Mesodermal cell (in vitro differentiated cells): ENCODE data around the gene WBP2.

Experiments
- H3K27ac ChIP-seq: 2 replicates; pipeline ENCODE4 v1.7.0; 2013; ENCODE audit warnings: mild to moderate bottlenecking, low read depth, low read length, moderate library complexity; ENCODE audit not compliant: severe bottlenecking
- H3K36me3 ChIP-seq: 2 replicates; pipeline ENCODE4 v1.7.1; 2013; ENCODE audit warnings: mild to moderate bottlenecking, low read length, moderate library complexity; ENCODE audit not compliant: control insufficient read depth, insufficient read depth
- H3K4me1 ChIP-seq: one replicate; pipeline ENCODE4 v1.7.1; 2013; ENCODE audit warnings: mild to moderate bottlenecking, low read length; ENCODE audit not compliant: insufficient read depth, control insufficient read depth, poor library complexity, severe bottlenecking
- H3K4me3 ChIP-seq: 2 replicates; pipeline ENCODE4 v1.7.0; 2013; ENCODE audit warnings: low read length, control low read depth, mild to moderate bottlenecking; ENCODE audit not compliant: insufficient read depth, poor library complexity, severe bottlenecking; ENCODE audit errors: extremely low read depth
- H3K9me3 ChIP-seq: 2 replicates; pipeline ENCODE4 v1.7.1; 2013; ENCODE audit warnings: mild to moderate bottlenecking, low read length, moderate library complexity; ENCODE audit not compliant: control insufficient read depth
- WGBS, 2 experiments: methylation state at CpG; one replicate each; pipeline ENCODE4 v1.1.5; 2013; ENCODE audit warnings: missing lambda C conversion rate in 2 of 2; ENCODE audit not compliant: insufficient coverage in 2 of 2; 5-methylcytosine and 5-hydroxymethylcytosine counted together

WBP2 gene

DNA sequence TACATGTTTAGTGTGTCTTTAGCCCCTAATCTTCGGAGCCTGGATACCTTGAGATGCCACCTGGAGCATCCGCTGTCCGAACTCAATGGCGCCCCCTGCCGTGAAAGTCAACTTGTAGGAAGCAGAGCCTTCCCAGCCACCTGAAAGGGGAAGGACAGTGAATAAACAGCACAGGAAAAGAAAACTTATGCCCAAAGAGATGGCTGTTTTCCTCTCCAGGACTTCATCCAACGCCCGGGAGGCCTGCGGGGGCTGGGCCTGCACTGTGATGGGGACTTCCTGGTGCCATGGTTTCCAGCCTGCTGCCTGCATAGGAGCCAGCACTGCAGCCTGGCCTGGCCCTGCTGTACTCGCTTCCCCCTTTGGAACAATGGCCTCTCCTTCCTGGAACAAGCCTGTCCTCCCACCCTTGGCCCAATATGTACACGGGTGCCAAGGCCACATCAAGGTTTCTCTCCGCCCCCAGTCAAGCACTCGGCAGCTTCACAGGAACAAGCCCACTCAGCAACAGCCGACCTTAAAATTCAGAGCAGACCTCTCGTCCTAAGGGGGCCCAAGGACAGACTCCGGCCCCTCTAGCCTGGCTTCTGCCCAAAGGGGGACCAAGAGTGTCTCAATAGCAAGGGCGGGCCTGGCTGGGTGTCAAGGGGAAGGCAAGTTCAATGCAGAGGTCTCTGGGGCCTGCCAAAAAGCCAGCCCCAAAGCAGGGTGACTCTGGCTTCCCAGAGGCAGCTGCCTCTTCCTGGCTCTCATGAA is 6.4 kb downstream of the WBP2 start:
- no peak overlapping the region for H3K4me3 ChIP-seq
- peaks cover 34% of the 10 kb centered on the region for H3K4me1 ChIP-seq
- H3K9me3 ChIP-seq: no peaks in the 10 kb centered on the region
- H3K27ac ChIP-seq: peak overlapping the region; percentile 62
- peaks cover 70% of the 10 kb centered on the region for H3K36me3 ChIP-seq
- 54 to 57% methylated on average over 15 to 16 of the region's 16 CpGs for WGBS, 2 experiments

DNA sequence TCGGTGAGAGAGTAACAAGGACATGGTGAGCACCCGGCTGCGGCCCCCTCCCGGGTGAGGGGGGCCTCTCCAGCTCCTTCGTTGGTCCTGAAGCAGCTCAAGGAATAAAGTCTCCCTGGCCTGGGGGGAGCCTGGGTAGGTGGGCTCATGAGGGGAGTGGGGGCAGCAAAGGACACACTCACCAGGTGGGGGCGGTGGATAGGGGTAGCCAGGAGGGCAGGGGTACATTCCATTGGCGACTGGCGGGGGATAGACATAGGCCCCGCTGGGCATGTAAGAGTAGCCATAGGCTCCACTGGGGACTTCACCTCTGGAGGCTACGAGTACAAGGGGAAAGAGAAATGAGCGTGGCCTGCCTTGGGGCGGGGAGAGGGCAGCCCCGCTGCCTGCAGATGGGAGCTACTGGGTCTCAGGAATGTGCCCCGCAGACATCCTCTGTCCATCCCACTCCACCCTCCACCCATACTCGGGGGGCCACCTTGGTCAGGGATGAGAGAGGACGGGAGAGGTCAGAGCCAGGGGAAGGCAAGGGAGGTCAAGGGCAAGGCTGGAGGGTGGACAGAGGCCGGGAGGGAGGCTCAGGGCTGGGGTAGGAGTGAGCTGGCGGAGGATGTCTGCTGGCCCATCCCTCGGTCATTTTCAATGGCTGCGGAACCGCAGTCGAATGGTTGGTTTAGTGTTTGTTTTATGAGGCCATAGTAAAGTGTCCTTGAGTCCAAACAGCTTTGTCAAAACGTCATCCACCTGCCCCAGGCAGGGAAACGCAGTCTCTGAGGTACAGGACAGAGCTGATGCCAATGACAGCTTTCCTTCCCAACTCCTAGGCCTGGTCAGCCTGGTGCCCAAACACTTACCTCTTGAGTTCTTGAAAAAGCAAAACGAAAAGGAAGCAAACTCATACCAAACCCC is 7.3 kb downstream of the WBP2 start:
- Histone ChIP-seq H3K9me3 (no peaks in the 10 kb centered on the region), H3K36me3 (peaks cover 70% of the 10 kb centered on the region), H3K27ac (no peak overlapping the region), H3K4me3 (no peak overlapping the region), H3K4me1 (peaks cover 26% of the 10 kb centered on the region)
- WGBS, 2 experiments: 88 to 94% methylated on average over 14 to 16 of the region's 25 CpGs

DNA sequence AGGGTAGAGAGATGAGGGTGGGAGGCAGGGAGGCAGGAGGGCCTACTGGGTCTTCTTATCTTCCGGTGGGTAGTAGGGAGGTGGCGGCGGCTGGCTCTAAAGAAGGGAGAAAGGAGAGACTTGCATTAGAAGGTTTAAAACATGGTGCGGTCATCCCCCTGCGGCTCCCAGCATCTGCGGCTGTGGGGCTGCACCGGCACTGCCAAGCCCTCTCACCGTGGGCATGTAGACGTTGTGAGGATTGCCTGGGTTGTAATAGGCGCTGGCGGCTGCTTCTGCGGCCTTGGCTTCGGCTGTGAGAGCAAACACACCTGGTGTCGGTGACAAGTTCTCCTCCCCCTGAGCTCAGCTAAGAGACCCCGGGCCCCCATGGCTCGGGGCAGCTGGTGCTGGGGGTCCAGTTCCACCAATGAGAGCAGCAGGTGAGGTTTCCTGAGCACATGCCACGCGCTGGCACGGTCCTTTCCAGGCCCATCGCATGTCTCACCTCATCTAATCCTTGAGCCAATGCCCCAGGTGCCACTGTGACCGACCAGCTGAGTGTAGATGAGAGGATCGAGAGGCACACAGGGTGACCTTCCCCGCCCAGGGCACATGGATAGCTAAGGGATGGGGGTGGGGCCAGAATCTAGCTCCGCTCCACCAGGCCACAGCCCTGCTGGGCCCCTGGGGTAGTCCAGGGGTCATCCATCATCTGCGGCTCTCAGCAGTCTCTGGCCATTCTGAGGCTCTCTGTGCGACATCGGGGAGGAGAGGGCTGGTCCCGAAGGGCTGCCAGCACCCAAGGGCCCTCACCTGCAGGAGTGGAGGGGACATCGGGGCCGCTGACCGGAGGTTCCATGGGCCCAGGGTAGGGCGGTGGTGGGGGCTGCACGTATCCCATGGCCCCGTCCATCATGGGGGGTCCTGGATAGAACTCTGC is 8.2 kb downstream of the WBP2 start:
- peaks cover 61% of the 10 kb centered on the region for H3K36me3 ChIP-seq
- no peak overlapping the region for H3K4me3 ChIP-seq
- peak overlapping the region; percentile 75 for H3K27ac ChIP-seq
- H3K9me3 ChIP-seq: no peaks in the 10 kb centered on the region
- WGBS, 2 experiments: 93 to 97% methylated on average over 32 to 33 of the region's 34 CpGs
- H3K4me1 ChIP-seq: peaks cover 20% of the 10 kb centered on the region

DNA sequence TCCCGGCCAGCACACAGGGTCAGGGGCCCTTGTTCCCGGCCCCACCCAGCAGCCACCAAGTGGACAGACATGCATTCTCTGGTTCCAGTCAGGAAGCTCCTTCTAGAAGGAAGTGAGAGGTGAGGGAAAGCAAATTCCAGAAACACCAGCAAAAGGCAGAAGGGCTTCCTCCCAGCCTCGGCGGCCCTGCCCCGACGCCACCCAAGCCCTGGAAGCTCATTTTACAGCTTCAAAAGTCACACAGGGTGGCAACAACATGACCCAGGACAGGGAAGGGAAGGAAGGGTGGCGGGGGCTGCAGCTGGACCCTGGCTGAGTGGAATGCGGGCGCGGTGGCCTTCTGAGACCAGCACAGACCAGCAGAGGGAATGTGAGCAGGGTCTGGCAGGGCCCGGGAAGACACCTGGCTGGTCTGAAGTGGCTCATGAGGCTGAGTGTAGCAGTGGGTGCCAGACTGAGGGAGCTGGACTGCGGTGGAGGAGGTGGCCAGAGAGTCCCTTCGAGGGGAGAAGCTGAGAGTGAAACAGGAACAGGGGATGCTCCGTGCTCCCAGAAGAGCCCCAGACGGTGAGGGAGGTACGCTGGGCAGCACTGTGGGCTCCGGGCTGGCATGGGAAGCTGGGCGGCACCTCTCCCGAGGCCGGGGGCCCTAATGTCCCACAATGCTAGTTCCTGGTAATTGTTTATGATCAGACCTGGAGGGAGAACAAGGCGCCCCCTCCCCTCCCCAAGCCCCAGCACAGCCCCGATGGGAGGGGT is 9.0 kb downstream of the WBP2 start:
- 88 to 89% methylated on average over 13 to 16 of the region's 22 CpGs for WGBS, 2 experiments

DNA sequence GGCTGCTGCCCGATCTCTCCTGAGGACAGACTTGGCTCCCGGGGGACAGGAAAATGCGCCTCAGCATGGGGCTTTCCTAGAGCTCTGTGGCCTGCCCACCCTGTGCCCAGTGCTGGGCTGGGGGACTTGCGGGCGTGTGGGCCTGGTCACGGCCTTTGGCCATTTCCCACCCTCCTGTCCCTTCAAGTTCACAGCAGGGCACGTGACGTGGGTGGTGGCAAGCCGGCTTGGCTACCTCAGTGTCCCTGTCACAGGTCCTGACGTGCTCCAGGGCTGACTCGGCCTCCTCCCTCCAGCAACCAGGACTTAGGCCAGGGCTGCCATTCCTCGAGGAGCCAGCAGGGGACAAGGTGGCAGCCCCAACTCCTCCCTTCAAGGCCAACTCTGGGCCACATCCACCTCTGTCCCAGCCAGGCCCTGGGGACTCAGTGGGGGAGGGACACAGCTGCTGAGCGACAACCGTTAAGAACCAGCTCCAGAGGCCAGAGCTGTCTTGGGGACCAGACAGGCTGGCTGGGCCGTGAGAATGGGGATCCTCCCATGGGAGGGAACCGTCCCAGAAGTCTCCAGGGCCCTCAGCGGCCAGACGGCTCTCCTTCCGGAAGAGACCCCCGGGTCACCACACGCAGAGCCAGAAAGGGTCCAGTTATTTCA is 9.9 kb downstream of the WBP2 start:
- peaks cover 20% of the 10 kb centered on the region for H3K4me1 ChIP-seq
- no peak overlapping the region for H3K4me3 ChIP-seq
- H3K27ac ChIP-seq: peak overlapping the region; percentile 75
- H3K36me3 ChIP-seq: peaks cover 43% of the 10 kb centered on the region
- no peaks in the 10 kb centered on the region for H3K9me3 ChIP-seq
- 49 to 64% methylated on average over 16 to 18 of the region's 21 CpGs for WGBS, 2 experiments

More for the DNA sequence above, 9.0 kb downstream of the WBP2 start:
- Histone ChIP-seq H3K4me3 (no peak overlapping the region), H3K4me1 (peaks cover 20% of the 10 kb centered on the region), H3K36me3 (peaks cover 53% of the 10 kb centered on the region), H3K9me3 (no peaks in the 10 kb centered on the region), H3K27ac (peak overlapping the region; percentile 75)

DNA sequence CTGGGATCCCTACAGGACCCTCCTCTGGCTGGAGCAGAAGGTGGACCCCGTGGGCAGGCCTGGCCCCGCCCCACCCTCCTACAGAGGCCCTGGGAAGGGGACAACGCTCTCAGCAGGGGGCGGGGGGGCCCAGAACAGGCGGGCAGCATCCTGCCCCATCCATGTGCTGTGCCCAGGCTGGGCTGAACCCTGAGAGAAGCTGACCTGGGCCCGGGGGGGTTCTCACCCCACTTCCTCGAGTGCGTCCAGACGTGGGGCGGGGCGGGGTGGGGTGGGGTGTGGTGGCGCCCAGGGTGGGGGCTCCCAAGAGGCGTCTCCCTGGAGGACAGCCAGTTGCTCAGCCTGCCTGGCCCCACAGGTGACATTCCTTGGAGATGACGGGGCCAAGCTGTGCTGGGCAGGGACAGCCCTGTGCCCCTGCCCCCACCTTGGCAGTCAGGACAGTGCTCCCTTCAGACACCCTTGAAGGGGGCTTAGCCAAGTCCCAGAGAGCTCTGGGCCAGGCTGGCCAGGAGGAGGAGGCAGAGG is 10.5 kb downstream of the WBP2 start:
- 70 to 88% methylated on average over 6 to 8 of the region's 14 CpGs for WGBS, 2 experiments
- peaks cover 38% of the 10 kb centered on the region for H3K36me3 ChIP-seq
- H3K9me3 ChIP-seq: no peaks in the 10 kb centered on the region
- no peak overlapping the region for H3K4me3 ChIP-seq
- peaks cover 17% of the 10 kb centered on the region for H3K4me1 ChIP-seq
- H3K27ac ChIP-seq: peak overlapping the region; percentile 57

DNA sequence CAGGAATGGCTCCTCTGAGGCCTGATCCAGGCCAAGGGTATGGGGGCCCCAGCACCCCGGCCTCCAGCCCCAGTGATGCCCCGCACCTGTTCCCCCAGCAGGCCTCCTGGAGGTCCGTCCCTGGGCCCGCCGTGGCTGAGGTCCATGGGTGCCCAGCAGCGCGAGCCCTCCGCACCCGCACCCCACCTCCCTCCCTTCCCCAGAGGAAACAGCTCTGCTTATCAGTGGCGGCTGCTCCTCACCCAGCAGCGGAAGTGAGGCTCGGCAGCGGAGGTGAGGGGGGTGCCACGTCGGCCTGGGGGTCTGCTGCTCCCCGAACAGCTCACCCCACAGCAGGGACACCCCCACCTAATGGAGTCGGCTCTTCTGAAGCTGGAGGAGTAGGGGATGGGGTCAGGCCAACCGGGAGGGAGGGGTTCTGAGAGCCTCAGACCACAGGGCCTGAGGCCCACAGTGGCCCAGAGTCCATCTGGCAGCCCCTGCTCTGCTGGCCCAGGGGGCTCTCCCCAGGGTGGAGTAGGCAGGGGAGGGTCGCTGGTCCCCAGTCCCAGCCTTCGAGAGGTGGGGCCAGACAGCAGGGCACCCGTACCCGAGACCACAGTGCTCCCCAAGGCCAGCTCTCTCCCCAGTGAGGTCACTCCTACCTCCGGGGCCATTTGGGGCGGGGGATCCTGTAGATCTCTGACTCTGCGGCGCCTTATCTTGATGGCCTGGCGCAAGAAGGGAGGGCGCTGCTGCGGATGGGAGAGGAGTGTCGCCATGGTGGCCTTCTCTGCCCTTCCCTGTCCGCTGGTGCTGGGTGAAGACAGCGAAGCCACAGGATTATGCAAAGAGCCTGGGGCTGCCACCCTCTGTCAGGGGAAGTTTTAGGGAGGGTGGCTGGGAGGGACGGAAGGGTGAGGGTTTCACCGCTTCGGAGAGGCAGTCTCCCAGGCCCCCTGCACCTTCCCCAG is 11.3 kb downstream of the WBP2 start, which contains the start of gene UNC13D:
TSS of gene UNC13D (minus strand) at position 828 of the 953 bp plus-strand sequence. CDS start at position 761, 67 bp downstream.
- Histone ChIP-seq H3K4me1 (peaks cover 17% of the 10 kb centered on the region), H3K27ac (peak within 1 kb of the TSS; percentile 57), H3K4me3 (no peak within 1 kb of the TSS), H3K36me3 (peaks cover 31% of the 10 kb centered on the region), H3K9me3 (no peaks in the 10 kb centered on the region)
- WGBS, 2 experiments: 96 to 98% methylated on average over 21 to 31 of the region's 35 CpGs

DNA sequence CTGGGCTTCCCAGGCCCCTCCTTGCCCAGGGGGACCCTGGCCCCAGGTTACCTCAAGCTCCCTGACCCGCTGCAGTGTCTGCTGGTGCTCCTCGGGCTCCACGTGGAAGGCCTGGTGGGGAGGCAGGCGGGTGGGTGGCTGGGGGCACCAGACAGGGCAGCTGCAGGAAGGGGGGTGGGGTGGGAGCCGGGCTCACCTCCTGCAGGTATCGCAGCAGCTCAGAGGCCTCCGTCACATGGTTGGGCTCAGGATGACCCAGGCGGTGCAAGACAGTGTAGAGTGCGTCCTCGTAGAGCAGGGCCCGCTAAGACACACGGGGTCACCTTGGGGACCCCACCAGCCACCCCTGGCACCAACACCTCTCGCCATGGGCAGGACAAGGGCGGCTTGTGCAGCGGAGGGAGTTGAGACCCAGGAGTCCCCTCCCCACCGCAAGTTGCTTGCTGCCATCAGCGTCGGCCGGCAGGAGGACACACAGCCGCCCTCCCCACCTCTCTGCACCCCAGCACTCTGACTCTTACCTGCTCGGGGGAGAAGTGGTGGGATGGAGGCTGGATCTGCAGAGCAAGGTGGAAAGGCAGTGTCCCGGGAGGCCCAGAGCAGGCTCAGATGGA is 12.1 kb downstream of the WBP2 start:
- Histone ChIP-seq H3K4me1 (peaks cover 17% of the 10 kb centered on the region), H3K4me3 (no peak overlapping the region), H3K36me3 (peaks cover 23% of the 10 kb centered on the region), H3K9me3 (no peaks in the 10 kb centered on the region), H3K27ac (no peak overlapping the region)
- WGBS, 2 experiments: 91 to 93% methylated on average over 18 to 21 of the region's 22 CpGs
